Activated T-helper 1 cell treated with anti-CD3 and anti-CD28 coated beads, Interleukin-2, amount 50 U/mL, for 16 hours (primary cell): ENCODE results near the gene DCLK1.

Experiments
- DNase-seq, 2 donors: peaks; one replicate each; pipeline ENCODE4 v3.0.0-alpha.2; 2020; ENCODE audit warnings: low read depth in 1 of 2, low spot score in 1 of 2

Gene DCLK1

DNA sequence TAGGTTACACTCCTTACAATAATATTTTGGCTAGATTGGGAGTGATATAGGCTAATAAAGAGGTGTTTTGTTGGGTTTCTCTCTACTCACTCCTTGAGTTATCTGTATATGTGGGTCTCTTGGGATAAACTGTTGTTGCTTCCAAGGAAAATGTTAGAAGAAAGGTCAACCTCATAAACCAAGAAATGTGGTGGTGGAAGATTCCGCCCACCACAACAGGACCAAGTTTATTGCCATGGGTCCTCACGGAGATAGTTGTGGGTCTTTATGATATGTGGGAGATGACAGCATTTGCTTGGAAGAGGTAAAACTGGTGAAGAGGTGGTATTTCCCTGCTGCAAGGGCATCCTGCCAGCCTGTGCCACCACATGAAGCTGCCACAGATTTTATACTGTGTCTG lies 259.6 kb downstream of the DCLK1 start:
- no peak for DNase-seq

DNA sequence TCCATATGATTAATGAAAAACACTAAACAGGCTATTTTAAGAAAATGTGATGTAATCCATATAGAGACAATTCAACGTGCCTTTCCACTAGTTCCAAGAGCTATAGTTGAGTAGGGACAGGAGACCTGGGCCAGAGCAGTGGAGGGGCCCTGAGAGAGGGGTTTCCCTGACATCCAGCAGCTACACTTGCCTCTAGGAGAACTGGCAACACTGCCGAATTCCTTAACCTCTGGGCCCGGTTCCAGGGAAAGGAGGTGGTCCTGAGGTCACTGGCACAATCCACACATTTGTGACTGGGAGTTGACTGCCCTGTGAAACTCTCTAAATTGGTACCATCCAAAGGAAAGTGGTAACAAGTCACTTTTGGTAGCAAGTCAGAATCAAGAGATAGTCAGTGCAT lies 264.4 kb downstream of the DCLK1 start:
- DNase-seq = no peak

DNA sequence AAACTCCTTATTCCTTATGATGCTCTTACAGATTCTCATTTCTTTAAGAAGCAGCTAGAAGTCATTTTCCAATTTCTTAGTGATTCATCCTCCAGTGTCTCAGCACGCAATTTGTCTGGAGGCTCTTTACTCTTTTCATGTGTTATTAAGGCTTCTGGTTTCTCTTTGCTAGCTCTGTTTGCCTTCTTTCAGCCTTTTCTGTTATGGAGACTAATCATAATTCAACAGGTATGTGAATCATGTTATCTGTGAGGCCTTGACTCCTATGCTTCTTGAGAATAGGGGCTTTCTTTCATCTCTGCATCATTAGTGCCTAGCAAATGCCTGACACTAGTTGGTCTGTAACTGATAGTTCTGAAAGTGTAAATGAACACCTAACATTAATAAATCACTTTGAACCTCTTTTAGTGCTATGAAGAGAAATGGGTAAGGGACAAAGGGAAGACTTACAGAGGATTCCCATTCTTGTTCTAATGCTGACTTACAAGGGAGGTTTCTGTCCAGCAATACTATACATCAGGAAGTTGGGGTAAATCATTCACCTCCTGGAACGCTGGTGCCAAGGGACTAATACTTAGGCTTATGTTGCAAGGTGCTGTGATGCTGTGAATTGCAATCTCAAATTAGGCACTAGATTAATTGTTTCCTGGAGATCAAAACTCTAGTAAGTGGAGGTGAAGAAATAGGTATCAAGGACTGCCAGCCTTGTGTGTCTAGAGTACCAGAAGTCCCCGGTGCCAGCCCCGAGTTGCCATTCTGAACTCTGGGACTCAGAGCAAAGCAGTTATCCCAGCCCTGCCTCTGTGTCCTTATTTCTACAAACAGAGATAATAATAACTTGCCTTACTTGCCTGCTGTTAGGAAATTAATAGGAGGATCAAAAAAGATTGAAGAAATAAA lies 265.6 kb downstream of the DCLK1 start:
- no peak for DNase-seq

DNA sequence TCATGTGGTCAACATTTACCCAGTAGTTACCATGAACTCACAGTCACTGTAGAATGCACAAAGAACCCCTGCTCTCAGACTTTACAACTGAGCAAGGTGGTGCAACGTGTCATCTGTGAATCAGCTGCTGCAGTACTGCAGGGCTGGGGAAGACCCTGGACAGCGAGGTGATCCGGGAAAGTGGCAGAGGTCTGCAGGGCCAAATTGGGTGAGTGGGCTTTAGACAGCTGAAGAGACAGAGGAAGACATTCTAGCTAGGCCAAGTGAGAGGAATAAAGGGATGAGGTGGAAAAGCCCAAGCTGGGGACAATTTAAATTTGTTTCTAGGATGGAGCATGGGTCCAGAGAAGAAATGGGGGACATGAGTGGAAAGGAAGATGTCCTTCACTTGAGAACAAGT lies 270.5 kb downstream of the DCLK1 start:
- no peak for DNase-seq

DNA sequence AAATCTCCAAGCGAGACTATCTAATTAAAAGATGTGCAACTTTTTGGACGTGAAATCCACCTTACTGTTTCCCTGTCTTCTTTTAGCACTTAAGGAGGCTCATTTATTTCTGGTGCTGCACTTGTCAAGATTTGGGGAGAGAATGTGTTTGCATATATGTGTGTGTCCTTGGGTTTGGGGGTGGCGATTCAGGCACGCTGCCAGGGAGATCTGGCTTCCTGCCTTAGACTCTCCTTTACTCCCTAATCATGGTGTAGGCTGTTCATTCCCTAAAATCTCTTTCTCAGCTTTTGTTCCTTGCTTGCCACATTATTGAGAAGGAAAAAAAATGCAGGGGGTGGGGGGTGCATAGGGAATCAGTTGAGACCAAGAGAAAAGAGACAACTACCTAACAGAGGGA lies 271.2 kb downstream of the DCLK1 start:
- no peak for DNase-seq

DNA sequence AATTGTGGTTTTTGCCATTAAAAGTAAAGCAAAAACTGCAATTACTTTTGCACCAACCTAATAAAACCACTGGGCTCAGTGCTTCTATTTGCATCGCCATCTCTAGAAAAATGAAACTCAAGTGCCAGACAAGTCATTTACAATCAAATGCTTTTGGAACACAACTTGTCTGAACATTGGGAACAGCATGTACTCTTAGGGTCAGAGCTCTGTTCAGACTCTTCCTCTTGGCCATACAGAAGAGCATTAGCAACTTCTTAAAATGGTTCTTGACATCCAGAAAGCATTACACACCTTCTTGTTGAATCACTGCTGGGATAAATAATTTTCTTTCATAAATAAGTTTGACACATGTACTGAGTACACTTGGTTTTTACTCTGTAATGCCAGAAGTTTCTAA lies 272.5 kb downstream of the DCLK1 start:
- no peak for DNase-seq

DNA sequence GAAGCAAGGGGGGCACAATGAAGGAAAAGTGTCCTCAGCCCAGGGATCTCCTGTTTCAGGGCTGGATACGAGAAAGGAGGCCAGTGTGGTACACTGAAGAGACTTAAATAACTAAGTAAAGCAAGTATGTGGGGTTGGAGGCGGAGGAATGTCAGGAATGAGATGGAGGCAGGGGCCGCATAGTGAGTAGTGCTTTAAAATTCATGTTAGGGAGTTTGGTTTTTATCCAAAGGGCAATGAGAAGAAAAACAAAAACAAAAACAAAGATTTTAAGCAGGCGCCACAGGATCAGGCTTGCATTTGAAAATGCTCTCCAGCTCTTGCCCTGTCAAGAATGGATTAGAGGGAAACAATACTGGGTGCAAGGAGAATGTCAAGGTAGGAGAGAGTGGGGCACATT lies 273.4 kb downstream of the DCLK1 start:
- no peak for DNase-seq

DNA sequence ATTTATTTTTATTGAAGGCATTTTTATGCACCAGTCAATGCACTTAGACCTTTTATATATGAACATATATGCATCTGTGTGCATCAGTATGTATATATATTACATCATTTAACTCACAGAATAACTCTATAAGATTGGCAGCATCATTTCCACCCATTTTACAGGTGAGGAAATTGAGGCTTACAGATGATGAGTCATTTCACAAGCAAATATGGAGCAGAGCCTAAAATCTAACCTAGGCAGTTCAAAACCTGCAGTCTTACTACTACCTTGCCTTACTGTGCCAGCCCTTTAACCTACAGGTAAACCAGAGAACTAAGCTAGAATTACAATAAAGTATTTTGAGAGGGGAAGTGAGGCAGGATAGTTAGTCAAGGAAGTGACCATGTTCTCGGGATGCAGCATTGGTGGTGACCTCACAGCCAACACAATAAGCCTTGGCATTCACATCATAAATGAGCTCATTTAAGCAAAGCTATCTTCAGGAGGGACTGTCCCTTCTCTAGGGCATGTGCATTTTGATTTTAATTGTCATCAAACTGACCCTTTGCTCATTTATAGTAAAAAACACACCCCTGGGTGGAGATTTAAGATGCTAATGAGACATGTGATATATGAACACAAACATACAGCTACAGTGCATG lies 274.3 kb downstream of the DCLK1 start:
- no peak for DNase-seq

DNA sequence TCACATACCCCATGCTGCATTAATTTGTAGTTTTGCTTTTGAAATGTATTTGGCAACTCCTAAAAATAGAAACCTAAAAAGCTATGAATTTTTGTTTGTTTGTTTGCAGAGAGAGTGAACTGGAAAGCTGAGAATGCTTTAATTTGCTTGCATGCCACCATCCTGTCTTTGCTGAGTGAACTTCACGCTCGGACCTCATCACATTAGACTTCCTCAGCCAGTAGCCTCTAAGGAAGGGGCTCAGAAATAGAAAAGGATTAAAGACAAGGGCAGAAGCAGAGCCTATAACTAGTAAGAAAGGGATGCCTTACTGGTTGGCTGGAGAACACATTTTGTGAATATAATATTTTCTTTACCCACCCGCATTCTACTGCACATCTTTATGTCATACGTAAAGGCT lies 275.1 kb downstream of the DCLK1 start:
- no peak for DNase-seq

DNA sequence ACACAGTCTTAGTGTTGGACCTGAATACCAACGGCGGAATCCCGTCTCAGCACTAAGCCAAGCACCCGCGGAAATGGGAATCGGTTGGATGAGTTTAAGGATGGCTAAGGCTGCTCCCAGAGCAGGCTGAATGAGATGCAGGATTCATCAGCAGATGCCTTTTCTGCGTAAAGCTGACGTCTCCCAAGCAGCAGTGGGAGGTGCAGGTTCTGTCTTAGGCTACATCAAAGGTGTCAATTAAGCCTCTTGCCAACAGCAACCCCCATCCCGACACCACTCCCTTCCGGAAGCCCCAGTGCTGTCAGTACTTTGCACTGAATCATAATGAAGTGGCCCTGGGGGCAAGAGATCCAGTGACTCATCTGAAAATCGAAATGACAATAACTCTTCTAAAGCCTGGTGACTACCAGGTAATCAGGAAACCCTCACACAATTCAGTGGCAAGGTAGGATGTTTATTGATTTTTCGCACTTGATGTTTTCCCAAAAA lies 275.6 kb downstream of the DCLK1 start:
- DNase-seq = no peak

DNA sequence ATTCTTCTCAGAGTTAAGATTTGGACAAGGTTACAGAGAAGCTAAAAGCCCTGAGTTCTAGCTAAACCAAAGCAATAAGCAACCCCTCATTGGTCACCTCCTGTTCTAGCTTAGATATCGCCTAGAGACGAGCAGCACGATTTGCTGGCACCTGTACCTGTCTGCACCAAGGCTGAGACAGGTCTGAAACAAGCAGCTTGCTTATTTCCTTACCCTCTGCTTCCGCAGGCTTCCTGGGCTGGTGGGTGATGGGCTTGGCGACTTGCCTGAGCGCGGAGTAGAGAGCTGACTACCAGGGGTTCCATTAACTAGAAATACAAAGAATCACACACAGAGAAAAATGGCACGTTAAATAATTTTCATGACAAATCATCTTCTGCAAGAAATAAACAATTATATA lies 276.9 kb downstream of the DCLK1 start:
- DNase-seq = no peak

DNA sequence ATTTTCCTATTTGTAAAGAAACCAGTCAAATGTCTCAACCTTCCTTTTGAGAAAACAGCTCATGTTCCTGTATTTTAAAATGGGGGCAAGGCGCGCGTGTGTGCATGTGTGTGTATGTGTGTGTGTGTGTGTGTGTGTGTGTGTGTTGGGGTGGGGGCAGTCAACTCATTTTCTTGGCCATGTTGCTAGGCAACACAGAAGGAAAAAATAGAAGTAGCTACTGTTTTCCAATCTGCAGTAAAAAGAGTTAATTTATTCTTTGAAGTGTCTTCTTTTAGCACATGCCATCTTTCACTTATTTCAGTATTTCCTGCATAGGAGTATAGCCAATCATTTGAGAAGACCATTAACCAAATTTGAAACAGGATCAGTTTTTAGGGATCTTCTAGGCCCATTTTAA lies 279.3 kb downstream of the DCLK1 start:
- no peak for DNase-seq

DNA sequence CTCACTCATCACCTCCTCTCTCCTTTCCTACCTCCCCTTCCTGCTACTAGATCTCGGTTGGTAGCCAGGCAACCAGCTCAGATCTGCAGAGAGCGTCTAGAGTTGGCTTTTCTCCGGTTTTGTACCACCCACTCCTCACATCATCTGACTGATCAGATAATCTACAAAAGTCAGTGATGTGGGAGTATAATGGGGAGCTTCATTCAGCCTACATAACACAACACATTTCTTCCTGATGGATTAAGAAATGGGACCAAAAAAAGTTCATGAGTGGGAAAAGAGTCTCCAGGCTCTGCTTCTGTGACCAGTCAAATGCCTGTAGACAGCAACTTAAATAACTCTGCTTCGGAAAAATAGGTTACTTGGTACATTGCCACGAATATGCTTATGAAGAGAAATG lies 279.8 kb downstream of the DCLK1 start:
- DNase-seq = no peak

DNA sequence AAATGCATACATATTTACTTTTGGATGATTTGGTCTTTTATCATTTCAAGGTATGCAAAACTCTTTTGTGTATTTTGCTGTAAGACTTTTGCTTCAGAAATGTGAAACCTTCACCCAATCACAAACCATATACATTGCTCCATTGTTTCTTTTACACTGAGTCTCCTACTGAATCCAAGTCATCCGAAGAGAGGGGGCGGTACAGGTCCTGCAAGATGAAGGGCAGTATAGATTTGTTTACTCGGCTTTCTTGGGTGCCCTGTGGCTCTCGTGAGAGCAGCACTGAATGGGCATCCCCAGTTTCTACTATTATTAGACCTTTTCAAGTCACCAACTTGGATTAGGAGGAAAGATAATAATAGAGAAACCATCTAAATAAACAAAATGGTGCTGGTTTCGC lies 280.6 kb downstream of the DCLK1 start:
- DNase-seq = no peak

DNA sequence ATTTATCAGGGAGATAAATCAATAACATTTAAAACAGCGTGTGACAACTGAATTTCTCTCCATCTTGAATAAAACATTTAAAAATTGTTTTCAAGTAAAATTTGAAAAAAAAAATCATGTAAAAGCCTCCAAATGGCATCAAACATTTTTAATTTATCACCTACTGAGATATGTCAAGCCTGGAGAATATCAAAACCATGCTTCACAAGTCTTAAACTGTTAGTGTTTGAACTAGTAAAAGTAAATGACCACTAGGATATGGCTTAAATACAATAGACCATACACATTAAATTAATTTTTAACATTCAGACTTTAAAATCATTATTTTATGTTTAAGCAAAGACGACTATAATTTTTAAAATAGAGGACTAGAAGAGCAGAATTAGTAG lies 281.9 kb downstream of the DCLK1 start:
- no peak for DNase-seq

DNA sequence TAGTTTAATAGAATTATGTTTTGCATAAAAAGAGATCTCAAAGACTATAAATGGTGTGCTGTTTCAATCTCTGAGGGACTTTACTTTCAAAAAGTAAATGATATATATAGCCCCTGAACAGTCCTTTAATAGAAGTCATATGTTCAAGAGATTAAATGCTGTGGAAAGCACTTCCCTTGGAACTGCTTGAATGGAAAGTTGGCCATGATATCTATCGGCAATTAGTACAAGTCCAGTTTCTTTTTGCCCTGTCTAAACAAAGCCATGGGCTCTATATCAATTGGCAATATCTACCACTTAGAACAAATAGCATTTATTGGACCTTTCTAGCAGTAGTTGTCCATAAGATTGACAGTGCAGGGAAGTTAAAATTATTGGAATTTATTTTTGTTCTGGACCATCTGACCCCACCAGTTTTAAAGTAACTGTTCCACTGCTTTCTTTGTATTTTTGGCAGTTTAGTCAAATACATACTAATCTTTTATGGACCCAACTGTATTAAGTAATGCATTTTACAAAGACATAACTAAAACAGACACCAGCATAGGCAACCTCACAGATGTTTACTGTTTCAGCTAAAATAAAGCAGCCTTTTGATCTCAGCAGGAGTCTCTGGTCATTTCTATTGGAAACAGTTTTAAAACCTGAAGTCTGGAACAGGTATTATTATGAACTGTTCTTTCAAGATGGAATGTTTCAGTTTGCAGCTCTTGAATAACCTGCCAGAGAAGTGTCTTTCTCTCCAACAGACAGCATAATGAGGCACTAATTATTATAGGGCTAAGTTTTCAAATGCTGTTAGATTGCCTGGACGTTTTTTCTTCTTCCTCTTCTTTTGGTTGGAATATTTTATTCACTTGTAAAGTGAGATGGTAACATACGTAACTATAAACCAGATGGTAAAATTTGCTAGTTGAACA lies 282.6 kb downstream of the DCLK1 start:
- no peak for DNase-seq

DNA sequence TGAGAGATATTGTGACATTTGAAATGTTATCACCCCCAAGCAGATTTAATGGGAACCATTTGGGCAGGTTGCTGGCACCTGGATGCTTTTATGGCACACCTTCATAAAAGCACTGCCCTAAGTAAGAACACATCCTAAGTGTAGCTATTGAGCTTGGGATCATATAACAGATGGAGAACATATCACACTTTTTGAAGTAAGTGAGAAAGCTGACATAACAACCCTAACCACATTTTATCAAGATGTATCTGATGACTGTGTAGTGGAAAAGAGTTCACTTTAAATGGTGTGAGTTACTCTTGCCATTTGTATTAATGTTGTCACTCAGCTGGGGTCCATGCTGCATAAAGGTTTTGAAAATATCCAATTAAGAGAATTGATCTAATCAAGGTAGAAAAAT lies 287.9 kb downstream of the DCLK1 start:
- DNase-seq = no peak

DNA sequence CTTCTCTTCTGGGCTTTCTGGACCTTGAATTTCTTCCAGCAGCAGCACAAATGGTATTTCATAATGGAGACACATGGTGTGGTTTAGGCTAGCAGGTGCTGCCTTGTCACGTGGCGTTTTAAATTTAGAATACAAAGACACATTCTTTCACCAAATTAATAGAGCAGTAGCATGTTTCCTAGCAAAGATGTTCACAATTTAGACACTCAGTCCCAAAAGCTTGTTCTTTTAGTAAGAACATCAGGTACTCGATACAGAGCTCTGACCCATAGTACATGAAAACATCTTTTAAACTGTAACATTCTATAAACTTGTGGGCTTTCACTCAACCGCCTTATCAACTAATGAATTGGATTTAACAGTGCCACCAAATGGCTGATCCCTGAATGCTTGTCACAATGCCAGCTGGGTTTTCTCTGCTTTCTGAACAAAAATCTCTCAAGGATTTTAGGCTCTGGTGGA lies 290.1 kb downstream of the DCLK1 start:
- DNase-seq = no peak

DNA sequence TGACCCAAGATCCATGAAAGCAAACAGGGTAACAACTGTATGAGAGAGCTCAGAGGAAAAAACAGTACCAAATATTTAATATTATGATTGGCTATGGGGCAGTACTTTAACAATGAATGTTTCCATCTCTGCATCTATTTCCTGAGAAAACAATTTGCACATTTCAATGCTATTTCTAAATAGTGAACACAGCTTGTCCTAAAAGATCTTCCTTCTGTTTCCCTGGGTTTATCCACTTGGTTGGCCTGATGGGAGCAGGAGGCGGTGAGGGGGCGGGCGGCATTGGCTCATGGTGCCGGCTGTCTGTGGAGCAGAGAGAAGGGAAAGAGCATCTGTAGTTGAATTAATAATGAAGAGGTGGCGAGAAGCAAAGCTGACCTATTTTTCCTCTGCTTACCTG lies 291.4 kb downstream of the DCLK1 start:
- DNase-seq = no peak

DNA sequence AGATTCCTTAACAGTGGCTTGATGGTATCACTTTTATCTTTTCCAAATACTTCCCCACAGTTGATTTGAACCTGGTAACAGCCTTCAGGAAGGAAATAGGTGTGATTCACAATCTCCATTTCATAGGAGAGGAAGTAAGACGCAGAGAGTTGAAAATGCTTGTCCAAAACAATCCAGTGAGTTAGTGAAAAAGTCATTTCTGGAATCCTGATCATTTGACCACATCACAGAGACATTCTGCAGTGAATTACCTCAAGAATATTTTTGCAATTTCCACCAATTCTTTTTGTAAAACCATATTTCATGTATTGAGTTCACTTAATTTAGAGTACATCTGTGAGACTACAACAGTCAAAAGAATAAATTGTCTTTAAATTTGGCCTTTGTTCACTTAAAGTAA lies 292.8 kb downstream of the DCLK1 start:
- DNase-seq = no peak

DNA sequence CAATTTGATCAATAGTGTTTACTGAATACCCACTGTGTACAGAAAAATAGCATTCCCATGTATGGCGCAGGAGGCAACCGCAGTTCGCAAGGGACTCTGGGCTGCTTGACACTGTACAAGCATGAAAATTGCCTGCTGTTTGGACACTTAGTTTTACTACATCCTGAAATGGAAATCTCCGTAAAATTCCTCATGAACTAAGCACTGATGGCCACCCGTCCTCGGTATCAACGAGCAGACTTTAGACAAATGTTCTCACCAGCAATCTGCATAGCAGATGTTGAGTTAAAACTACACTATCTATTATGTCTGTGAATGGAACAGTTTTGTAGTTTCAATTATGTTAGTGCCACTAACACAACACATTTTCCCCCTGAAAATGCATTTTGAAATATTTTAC lies 294.7 kb downstream of the DCLK1 start:
- DNase-seq = no peak

DNA sequence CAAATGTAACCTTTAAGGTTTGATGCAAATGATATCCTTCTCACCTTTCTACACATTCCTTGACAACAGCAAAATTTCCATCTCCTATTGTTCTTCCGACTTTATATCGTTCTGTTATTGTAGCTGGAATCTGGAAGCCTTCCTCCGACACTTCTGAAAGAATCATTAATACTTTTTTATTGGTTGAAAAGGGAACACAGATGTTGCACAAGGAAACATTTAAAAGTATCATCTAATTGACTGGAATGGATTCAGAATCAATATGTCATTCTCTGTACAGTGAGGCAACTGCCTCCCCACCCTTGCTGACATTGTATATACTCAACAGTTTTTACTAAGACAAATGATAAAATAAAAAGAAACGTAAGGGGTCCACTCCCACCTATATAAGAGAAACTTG lies 295.2 kb downstream of the DCLK1 start:
- DNase-seq = no peak
